AG09309 (cell line): ENCODE data around the gene AUNIP.

Source experiments
- DNase-seq: peaks from one replicate; pipeline ENCODE4 v3.0.0-alpha.2; 2010; ENCODE audit warnings: low read depth
- H3K4me3 ChIP-seq: 2 replicates; pipeline ENCODE4 v1.5.1; 2011; ENCODE audit warnings: mild to moderate bottlenecking, low read depth, low read length, moderate library complexity; ENCODE audit not compliant: control insufficient read depth
- TF ChIP-seq, protein P1 (sequence below): IDR thresholded peaks from 2 replicates; pipeline ENCODE4 v1.5.1; 2011; ENCODE audit warnings: mild to moderate bottlenecking, low read depth, low read length, inconsistent platforms; ENCODE audit not compliant: insufficient read depth, control insufficient read depth; ENCODE audit errors: missing control alignments

The AUNIP gene

DNA sequence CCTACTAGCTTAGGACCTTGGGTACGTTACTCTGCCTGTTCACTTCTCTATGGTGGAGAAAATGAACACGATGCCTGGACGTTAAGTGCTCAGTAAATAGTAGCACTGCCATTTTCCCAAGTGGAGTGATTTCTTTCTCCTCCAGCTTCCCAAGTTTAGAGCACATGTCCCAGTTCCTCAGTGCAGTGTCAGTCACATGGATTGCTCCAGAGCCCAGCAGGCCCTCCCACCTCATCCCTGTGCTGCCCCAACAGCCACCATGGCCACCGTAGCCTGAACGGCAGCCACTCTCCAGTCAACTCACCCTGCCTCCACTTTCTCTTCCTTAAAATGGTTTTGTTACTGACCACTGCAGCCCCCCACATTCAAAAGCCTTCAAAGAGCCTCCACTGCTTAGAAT, 38.5 kb upstream of the AUNIP start:
- TF ChIP-seq, protein P1, sequence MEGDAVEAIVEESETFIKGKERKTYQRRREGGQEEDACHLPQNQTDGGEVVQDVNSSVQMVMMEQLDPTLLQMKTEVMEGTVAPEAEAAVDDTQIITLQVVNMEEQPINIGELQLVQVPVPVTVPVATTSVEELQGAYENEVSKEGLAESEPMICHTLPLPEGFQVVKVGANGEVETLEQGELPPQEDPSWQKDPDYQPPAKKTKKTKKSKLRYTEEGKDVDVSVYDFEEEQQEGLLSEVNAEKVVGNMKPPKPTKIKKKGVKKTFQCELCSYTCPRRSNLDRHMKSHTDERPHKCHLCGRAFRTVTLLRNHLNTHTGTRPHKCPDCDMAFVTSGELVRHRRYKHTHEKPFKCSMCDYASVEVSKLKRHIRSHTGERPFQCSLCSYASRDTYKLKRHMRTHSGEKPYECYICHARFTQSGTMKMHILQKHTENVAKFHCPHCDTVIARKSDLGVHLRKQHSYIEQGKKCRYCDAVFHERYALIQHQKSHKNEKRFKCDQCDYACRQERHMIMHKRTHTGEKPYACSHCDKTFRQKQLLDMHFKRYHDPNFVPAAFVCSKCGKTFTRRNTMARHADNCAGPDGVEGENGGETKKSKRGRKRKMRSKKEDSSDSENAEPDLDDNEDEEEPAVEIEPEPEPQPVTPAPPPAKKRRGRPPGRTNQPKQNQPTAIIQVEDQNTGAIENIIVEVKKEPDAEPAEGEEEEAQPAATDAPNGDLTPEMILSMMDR, result no peak
- no peak overlapping the region for H3K4me3 ChIP-seq
- DNase-seq, result no peak

DNA sequence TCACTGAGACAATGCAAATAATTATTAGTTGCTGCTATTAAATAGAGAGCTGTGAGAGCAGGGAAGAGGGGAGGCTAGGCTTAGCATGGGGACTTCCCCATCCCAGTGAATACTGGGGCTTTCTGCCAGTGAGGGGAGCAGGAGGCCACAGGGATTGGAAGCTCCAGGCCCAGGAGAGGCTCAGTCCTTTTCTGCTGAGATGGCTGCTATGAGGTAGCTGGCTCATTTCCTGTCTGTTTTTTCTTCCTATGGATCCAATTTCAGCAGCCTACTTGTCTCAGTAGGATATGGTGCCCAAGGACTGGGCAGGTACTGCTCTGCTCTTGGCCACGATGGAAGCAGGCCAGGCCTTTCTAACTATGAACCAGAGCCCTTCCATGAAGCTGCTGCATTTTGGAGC, 37.0 kb upstream of the AUNIP start:
- TF ChIP-seq, protein P1, result no peak
- no peak overlapping the region for H3K4me3 ChIP-seq
- no peak for DNase-seq

DNA sequence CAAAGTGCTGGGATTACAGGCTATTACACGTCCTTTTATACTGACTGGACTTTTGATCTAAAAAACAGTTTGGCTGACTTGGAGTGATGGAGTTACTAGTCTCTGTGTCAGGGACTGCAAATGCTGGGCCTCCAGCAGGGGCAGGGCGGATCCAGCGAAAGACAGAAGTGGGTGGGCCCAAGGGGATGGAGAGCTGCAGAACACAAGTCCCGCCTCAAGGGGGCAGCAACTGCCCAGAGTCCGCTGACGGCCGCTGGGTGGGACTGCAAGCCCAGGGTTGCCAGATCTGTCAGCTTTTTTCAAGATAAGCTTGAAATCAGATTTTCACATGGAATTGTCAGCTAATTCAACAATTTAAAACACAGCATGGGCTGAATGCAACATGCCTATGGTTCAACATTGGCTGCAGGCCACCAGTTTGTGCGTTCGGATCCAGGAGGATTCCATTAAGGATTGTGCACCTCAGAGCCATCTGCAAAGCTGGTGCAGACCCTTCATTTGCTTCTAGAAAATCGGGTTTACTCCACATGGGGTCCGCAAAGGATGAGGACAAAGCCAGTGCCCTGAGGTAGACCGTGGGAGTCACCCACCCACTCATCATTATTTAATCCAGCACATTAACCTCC, 36.2 kb upstream of the AUNIP start:
- peak; percentile 69 for DNase-seq
- no peak overlapping the region for H3K4me3 ChIP-seq
- TF ChIP-seq, protein P1, result peak; percentile 98

DNA sequence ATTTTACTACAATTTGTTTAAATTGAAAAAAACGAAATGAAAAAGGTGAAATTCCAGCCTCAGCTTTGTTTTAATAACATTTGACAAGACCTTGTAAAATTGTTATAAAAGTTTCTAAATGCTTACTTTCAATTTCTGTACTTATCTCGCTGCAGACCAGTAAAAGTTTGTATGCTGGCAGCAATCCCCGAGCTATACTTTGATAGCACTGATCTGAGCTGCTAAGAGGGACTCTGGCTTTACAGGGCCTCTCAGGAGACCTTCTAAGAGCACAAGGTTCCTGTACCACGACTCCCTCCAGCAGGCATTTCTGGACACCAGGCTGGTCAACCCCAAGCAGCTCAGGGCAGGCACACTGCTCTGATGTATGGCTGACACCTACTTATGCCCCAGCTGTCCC, 33.9 kb upstream of the AUNIP start:
- TF ChIP-seq, protein P1, result no peak
- no peak for DNase-seq
- H3K4me3 ChIP-seq, result no peak overlapping the region

DNA sequence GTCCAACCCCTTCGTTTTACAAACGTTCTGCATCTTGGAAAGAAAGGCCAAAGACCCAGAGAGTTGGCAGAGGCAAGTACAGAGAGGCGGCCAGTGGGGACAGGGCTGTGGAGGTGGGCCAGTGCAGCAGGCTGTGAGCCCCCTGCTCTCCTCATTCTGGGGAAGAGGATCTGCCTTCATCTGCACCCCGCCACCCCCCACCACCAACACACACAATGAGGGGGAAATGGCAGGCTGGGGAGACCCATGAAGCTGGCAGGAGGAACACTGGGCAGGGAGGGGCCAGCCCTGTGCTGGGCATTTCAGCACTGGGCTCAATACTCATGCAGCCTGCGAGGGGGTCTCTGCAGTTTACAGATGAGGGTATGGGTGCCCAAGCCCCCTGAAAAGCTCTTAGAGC, 32.3 kb upstream of the AUNIP start:
- TF ChIP-seq, protein P1, result no peak
- H3K4me3 ChIP-seq, result no peak overlapping the region
- DNase-seq, result no peak

DNA sequence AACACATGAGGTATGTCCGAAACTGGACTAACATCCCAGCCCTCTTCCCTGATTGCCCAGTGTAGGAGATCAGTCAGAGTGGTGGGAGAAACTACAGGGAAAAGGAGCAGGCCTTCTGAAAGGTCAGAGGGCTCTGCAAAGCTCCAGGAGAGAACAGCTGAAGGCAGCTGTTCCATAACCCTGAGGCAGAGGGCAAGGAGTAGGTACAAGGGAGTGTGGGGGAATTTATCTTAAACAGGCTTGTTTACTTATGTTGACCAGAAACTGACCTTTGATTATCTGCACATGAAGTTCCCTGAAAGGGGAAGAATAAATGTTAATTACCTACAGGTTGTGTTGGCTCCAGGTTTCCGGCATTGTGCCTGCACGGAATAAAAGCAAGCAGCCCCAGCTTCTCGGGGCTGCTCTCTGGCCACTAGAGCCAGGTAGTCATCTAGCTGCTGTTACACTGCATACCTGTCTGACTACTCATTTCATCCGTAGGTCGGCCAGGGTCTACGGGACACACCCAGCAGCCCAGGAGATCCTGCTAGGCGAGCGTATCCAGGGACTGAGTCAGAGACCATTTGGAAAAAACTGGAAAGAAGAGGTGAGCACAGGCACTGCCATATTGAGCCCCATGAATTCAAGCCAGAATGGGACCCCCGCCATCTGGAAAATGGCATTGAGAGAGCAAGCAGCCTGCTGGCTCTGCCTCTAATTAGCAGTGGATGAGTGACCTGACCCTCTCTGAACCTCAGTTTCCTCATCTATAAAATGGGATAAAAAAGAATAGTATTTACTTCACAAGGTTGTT, 31.2 kb upstream of the AUNIP start:
- H3K4me3 ChIP-seq, result no peak overlapping the region
- TF ChIP-seq, protein P1, result no peak
- no peak for DNase-seq
